CD14-positive monocyte (primary cell): Measurements from ENCODE around the gene C22orf23. TPM values are rescaled to one million over a fixed set of nuclear protein-coding genes. Genes with fewer than 3 reads are reported as not detected.

ENCODE experiments used
- DNase-seq, 3 donors: peaks; one replicate each; pipeline ENCODE4 v3.0.0-alpha.2; 2011 to 2022
- H2AFZ ChIP-seq: 2 replicates; pipeline ENCODE4 v1.6.0; 2012; ENCODE audit warnings: mild to moderate bottlenecking, low read depth, low read length, inconsistent platforms; ENCODE audit not compliant: insufficient read depth, poor library complexity, severe bottlenecking
- H3K27ac ChIP-seq, 2 donors: 1 replicate in 1 of 2; 2 replicates in 1 of 2; pipeline ENCODE4 v1.5.1; 2012 to 2013; ENCODE audit warnings: low read length in 2 of 2, control low read depth in 1 of 2, inconsistent platforms in 1 of 2, low read depth in 1 of 2, mild to moderate bottlenecking in 1 of 2
- H3K27me3 ChIP-seq, 2 donors: one replicate each; pipeline versions ENCODE4 v1.6.0 to v1.6.1; 2011 to 2013; ENCODE audit warnings: low read length in 2 of 2; ENCODE audit not compliant: control insufficient read depth in 2 of 2, insufficient read depth in 2 of 2
- H3K36me3 ChIP-seq, 2 donors: replicated peaks in 1 of 2; 1 replicate in 1 of 2; 2 replicates in 1 of 2; pipeline versions ENCODE4 v1.5.1 to v1.6.1; 2012 to 2013; ENCODE audit warnings: low read length in 2 of 2, control low read depth in 1 of 2, inconsistent platforms in 1 of 2, mild to moderate bottlenecking in 1 of 2; ENCODE audit not compliant: insufficient read depth in 2 of 2, control insufficient read depth in 1 of 2
- H3K4me1 ChIP-seq, 2 donors: 1 replicate in 1 of 2; 2 replicates in 1 of 2; pipeline versions ENCODE4 v1.5.1 to v1.6.1; 2012 to 2013; ENCODE audit warnings: low read length in 2 of 2, control low read depth in 1 of 2, inconsistent platforms in 1 of 2, mild to moderate bottlenecking in 1 of 2, moderate library complexity in 1 of 2; ENCODE audit not compliant: insufficient read depth in 2 of 2, control insufficient read depth in 1 of 2
- H3K4me2 ChIP-seq: replicated peaks from 2 replicates; pipeline ENCODE3; 2012; ENCODE audit warnings: low read length, moderate library complexity, mild to moderate bottlenecking; ENCODE audit not compliant: poor library complexity, severe bottlenecking; ENCODE audit errors: extremely low read depth
- H3K4me3 ChIP-seq, 3 experiments: fragments of 200-600 bp in 1 of 3; sonication (generic) in 1 of 3; replicated peaks in 1 of 3; 1 replicate in 2 of 3; 2 replicates in 1 of 3; pipeline ENCODE4 v1.5.1; 2011 to 2013; ENCODE audit warnings: low read length in 3 of 3, mild to moderate bottlenecking in 3 of 3, control low read depth in 2 of 3, low read depth in 2 of 3, inconsistent platforms in 1 of 3, moderate library complexity in 1 of 3
- H3K79me2 ChIP-seq: 2 replicates; pipeline ENCODE4 v1.6.0; 2012; ENCODE audit warnings: mild to moderate bottlenecking, control low read depth, inconsistent platforms, low read length, moderate library complexity; ENCODE audit not compliant: insufficient read depth
- H3K9ac ChIP-seq: 2 replicates; pipeline ENCODE4 v1.6.0; 2017; ENCODE audit warnings: low read length, mild to moderate bottlenecking; ENCODE audit not compliant: insufficient read depth, poor library complexity, severe bottlenecking
- H3K9me3 ChIP-seq, 2 donors: replicated peaks in 1 of 2; 1 replicate in 1 of 2; 2 replicates in 1 of 2; pipeline versions ENCODE4 v1.5.1 to v1.6.1; 2012 to 2013; ENCODE audit warnings: low read length in 2 of 2, control low read depth in 1 of 2; ENCODE audit not compliant: control insufficient read depth in 1 of 2, insufficient read depth in 1 of 2
- H4K20me1 ChIP-seq: 2 replicates; pipeline ENCODE4 v1.6.0; 2012; ENCODE audit warnings: mild to moderate bottlenecking, low read length, control low read depth, moderate library complexity; ENCODE audit not compliant: insufficient read depth
- H3K27ac Mint-ChIP-seq, 7 donors: one replicate each; pipeline ENCODE4 v1.8.0; 2020; ENCODE audit warnings: mild to moderate bottlenecking in 7 of 7, mixed read lengths in 7 of 7, moderate library complexity in 6 of 7, inconsistent platforms in 2 of 7
- H3K27me3 Mint-ChIP-seq, 3 donors: one replicate each; pipeline ENCODE4 v1.8.0; 2021 to 2022; ENCODE audit warnings: low read depth in 3 of 3, mild to moderate bottlenecking in 3 of 3, mixed read lengths in 3 of 3, moderate library complexity in 3 of 3, inconsistent platforms in 1 of 3
- H3K36me3 Mint-ChIP-seq, 2 donors: one replicate each; pipeline ENCODE4 v1.8.0; 2020; ENCODE audit warnings: mixed read lengths in 2 of 2, inconsistent platforms in 1 of 2, mild to moderate bottlenecking in 1 of 2
- H3K4me1 Mint-ChIP-seq: one replicate; pipeline ENCODE4 v1.8.0; 2020; ENCODE audit warnings: mild to moderate bottlenecking, mixed read lengths
- H3K4me3 Mint-ChIP-seq, 2 donors: one replicate each; pipeline ENCODE4 v1.8.0; 2020; ENCODE audit warnings: mild to moderate bottlenecking in 2 of 2, mixed read lengths in 2 of 2, moderate library complexity in 1 of 2
- H3K9me3 Mint-ChIP-seq, 7 donors: one replicate each; pipeline ENCODE4 v1.8.0; 2020 to 2022; ENCODE audit warnings: mixed read lengths in 7 of 7, mild to moderate bottlenecking in 6 of 7, moderate library complexity in 6 of 7, inconsistent platforms in 2 of 7
- WGBS: methylation state at CpG from one replicate; pipeline ENCODE4 v1.1.5; 2013; ENCODE audit warnings: missing lambda C conversion rate; ENCODE audit not compliant: insufficient coverage; 5-methylcytosine and 5-hydroxymethylcytosine counted together
- intact Hi-C, 2 donors: fragments of 100-400 bp; cut with micrococcal nuclease; formaldehyde crosslinking; loops; one replicate each; pipeline versions ENCODE4 v1.15.0 to v1.15.1; 2023
- polyA plus RNA-seq, 3 donors: library from polyadenylated mRNA; depleted of rRNA in 1 of 3; unstranded in 2 of 3; stranded (reverse) in 1 of 3; fragments of 300-500 nt in 2 of 3; fragments of >200 nt in 1 of 3; fragmentation: Illumina TruSeq in 2 of 3; gene quantifications; 1 replicate in 2 of 3; 2 replicates in 1 of 3; pipeline ENCODE4 v1.2.3, GENCODE V29; 2012 to 2021
- TF ChIP-seq, protein P1 (sequence below): fragments of 200-600 bp; IDR thresholded peaks from one replicate; pipeline ENCODE4 v1.8.0; 2022; ENCODE audit warnings: antibody characterized with exemption, mild to moderate bottlenecking

Gene C22orf23
- polyA plus RNA-seq, 3 donors = not detected

- Histone ChIP-seq H3K27me3 (no peaks in the 10 kb centered on the region), H3K4me3 (no peak overlapping the region), H3K79me2 (no peaks in the 10 kb centered on the region), H4K20me1 (no peaks in the 10 kb centered on the region), H3K9ac (no peak overlapping the region), H3K4me2 (no peak overlapping the region), H2AFZ (no peak overlapping the region), H3K9me3 (no peaks in the 10 kb centered on the region), H3K27ac (no peak overlapping the region), H3K4me1 (no peaks in the 10 kb centered on the region), H3K36me3 (no peaks in the 10 kb centered on the region)
- peaks cover 0 to 5% (median 4%) of the 10 kb centered on the region in 3 donors for H3K27me3 Mint-ChIP-seq
- intact Hi-C loops = no loop called here
- H3K4me1 Mint-ChIP-seq = peaks cover 13% of the 10 kb centered on the region
- H3K27ac Mint-ChIP-seq = no peak overlapping the region
- no peak overlapping the region for H3K4me3 Mint-ChIP-seq
- TF ChIP-seq, protein P1, sequence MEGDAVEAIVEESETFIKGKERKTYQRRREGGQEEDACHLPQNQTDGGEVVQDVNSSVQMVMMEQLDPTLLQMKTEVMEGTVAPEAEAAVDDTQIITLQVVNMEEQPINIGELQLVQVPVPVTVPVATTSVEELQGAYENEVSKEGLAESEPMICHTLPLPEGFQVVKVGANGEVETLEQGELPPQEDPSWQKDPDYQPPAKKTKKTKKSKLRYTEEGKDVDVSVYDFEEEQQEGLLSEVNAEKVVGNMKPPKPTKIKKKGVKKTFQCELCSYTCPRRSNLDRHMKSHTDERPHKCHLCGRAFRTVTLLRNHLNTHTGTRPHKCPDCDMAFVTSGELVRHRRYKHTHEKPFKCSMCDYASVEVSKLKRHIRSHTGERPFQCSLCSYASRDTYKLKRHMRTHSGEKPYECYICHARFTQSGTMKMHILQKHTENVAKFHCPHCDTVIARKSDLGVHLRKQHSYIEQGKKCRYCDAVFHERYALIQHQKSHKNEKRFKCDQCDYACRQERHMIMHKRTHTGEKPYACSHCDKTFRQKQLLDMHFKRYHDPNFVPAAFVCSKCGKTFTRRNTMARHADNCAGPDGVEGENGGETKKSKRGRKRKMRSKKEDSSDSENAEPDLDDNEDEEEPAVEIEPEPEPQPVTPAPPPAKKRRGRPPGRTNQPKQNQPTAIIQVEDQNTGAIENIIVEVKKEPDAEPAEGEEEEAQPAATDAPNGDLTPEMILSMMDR = no peak
- WGBS = 100% methylated on average over 1 of the region's 4 CpGs
- H3K9me3 Mint-ChIP-seq = no peaks in the 10 kb centered on the region
- DNase-seq = no peak
- H3K36me3 Mint-ChIP-seq = no peaks in the 10 kb centered on the region
Measured at GRCh38 chr22:37995460-37995859, 42.1 kb upstream of the C22orf23 start.

DNA sequence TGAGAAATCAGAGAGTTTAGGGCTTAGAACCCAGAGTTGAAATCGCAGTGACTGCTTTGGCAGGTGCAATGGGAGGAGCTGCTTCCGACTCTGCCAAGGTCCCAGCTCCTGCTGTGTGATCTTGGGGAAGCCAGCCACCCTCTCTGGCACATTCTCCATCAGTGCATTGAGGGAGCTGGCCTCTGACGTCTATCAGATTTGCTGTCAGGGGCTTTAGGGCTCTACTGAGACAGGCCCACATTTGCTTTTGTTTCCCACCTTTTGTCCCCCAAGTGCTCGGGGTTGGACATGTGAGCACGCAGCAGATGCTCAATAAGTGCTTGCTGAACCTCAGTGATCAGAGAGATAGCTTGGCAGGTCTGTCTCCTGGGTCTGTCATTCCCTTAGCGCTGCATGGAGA lies 41.6 kb upstream of the C22orf23 start:
- Mint-ChIP-seq H3K36me3 (no peaks in the 10 kb centered on the region), H3K27me3 (peaks cover 0 to 5% (median 4%) of the 10 kb centered on the region in 3 donors), H3K27ac (no peak overlapping the region), H3K4me1 (peaks cover 12% of the 10 kb centered on the region), H3K4me3 (no peak overlapping the region), H3K9me3 (no peaks in the 10 kb centered on the region)
- Histone ChIP-seq H3K4me3 (no peak overlapping the region), H3K79me2 (no peaks in the 10 kb centered on the region), H3K9me3 (no peaks in the 10 kb centered on the region), H3K4me2 (no peak overlapping the region), H2AFZ (no peak overlapping the region), H3K9ac (no peak overlapping the region), H3K27ac (no peak overlapping the region), H3K4me1 (no peaks in the 10 kb centered on the region), H3K27me3 (no peaks in the 10 kb centered on the region), H4K20me1 (no peaks in the 10 kb centered on the region), H3K36me3 (no peaks in the 10 kb centered on the region)
- intact Hi-C loops = no loop called here
- TF ChIP-seq, protein P1 = no peak
- 95% methylated on average over 4 of the region's 6 CpGs for WGBS
- no peak for DNase-seq
